ENCODE data around the gene LARP6. TPM values are rescaled to one million over a fixed set of nuclear protein-coding genes. Genes with fewer than 3 reads are reported as not detected.

LARP6 gene
- total RNA-seq, 1 experiment from 2014 or later: 35.9 TPM

DNA sequence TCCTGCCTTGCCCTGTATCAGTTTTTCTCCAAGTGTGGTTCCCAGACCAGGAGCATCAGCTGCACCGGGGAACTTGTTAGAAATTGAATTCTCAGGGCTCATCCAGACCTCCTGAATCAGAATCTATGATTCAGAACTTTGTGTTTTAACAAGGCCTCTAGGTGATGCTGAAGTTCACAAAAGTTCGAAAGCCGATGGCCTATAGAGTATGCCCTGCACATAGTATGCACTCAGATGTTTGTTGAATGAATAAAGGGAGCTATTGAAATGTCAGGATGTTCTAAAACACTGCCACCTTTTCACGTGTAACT is 664 bp upstream of the LARP6 start:
- POLR2A ChIA-PET: interaction anchor here (1.0 to 2.7 kb wide), 3 partner anchors 12 to 21 kb away, joined by 3 to 8 read pairs (median 7); no protein-coding TSS in a partner anchor
- H3K27me3 ChIP-seq (ENCODE audit: insufficient read depth, low read length): no peaks in the 10 kb centered on the region
- CTCF ChIA-PET: interaction anchor here (1.3 to 1.4 kb wide), 2 partner anchors 9 to 20 kb away, joined by 3 to 6 read pairs; no protein-coding TSS in a partner anchor
- H3K9me3 ChIP-seq (ENCODE audit: control insufficient read depth in 1 of 2, insufficient read depth in 1 of 2, low read depth in 1 of 2, low read length in 2 of 2): no peaks in the 10 kb centered on the region
- RAD21 ChIA-PET (ENCODE audit: low non-redundant PET in 1 of 2, low total read pairs in 2 of 2, uncharacterized antibody in 2 of 2, unreplicated experiment in 2 of 2): no interaction called here
- H2AFZ ChIP-seq (ENCODE audit: low read depth, low read length, poor library complexity, severe bottlenecking): peak overlapping the region; percentile 89
- H4K20me1 ChIP-seq (ENCODE audit: insufficient read depth): no peaks in the 10 kb centered on the region
- H3K9me2 ChIP-seq (ENCODE audit: insufficient read depth): no peaks in the 10 kb centered on the region
- TF ChIP-seq TCF7L2 (IDR thresholded peaks at IDR 0.05; ENCODE audit: borderline replicate concordance, extremely low read depth, insufficient read depth, insufficient read length) (no peak), RAD21 (IDR thresholded peaks at IDR 0.05; ENCODE audit: low read depth) (peak; percentile 47)
- TF ChIP-seq, protein P1, sequence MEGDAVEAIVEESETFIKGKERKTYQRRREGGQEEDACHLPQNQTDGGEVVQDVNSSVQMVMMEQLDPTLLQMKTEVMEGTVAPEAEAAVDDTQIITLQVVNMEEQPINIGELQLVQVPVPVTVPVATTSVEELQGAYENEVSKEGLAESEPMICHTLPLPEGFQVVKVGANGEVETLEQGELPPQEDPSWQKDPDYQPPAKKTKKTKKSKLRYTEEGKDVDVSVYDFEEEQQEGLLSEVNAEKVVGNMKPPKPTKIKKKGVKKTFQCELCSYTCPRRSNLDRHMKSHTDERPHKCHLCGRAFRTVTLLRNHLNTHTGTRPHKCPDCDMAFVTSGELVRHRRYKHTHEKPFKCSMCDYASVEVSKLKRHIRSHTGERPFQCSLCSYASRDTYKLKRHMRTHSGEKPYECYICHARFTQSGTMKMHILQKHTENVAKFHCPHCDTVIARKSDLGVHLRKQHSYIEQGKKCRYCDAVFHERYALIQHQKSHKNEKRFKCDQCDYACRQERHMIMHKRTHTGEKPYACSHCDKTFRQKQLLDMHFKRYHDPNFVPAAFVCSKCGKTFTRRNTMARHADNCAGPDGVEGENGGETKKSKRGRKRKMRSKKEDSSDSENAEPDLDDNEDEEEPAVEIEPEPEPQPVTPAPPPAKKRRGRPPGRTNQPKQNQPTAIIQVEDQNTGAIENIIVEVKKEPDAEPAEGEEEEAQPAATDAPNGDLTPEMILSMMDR (IDR thresholded peaks at IDR 0.05 in 2 of 3, conservative IDR thresholded peaks at IDR 0.05 in 1 of 3; ENCODE audit: borderline replicate concordance in 1 of 3, insufficient read depth in 1 of 3, low read depth in 2 of 3, low read length in 2 of 3): peak in 1 of 3 experiments; percentile 9; a peak in 1 of 6 replicates
- no peaks in the 10 kb centered on the region for H3K79me2 ChIP-seq (ENCODE audit: insufficient read depth, low read length)
- peaks cover 4 to 22% of the 10 kb centered on the region in 2 experiments; a peak in 2 of 4 replicates for H3K4me1 ChIP-seq (ENCODE audit: control insufficient read depth in 1 of 2, insufficient read depth in 2 of 2, low read length in 2 of 2)
- intact Hi-C loops (cut with micrococcal nuclease): no loop called here
- 0 out of 4 replicates have a peak, but pooled peaks cover 0 to 2% of the 10 kb centered on the region in 2 experiments for H3K36me3 ChIP-seq (ENCODE audit: control insufficient read depth in 1 of 2, insufficient read depth in 2 of 2, low read length in 2 of 2)
- H3K9ac ChIP-seq (ENCODE audit: low read length): peak overlapping the region; percentile 70
- ATAC-seq (peak; percentile 33), DNase-seq (ENCODE audit: low read depth, low spot score) (no peak)
- peak overlapping the region; percentile 55; the same call in 1 of the 2 replicates for H3K27ac ChIP-seq (ENCODE audit: low read depth, low read length)
- H3K4me3 ChIP-seq (replicated peaks in 1 of 2; ENCODE audit: low read depth in 1 of 2, low read length in 2 of 2): peak overlapping the region; percentile 62 to 69
- H3K4me2 ChIP-seq (ENCODE audit: low read length): peak overlapping the region; percentile 95
- BruUV-seq (replicated peaks): TSS peak; percentile 31

DNA sequence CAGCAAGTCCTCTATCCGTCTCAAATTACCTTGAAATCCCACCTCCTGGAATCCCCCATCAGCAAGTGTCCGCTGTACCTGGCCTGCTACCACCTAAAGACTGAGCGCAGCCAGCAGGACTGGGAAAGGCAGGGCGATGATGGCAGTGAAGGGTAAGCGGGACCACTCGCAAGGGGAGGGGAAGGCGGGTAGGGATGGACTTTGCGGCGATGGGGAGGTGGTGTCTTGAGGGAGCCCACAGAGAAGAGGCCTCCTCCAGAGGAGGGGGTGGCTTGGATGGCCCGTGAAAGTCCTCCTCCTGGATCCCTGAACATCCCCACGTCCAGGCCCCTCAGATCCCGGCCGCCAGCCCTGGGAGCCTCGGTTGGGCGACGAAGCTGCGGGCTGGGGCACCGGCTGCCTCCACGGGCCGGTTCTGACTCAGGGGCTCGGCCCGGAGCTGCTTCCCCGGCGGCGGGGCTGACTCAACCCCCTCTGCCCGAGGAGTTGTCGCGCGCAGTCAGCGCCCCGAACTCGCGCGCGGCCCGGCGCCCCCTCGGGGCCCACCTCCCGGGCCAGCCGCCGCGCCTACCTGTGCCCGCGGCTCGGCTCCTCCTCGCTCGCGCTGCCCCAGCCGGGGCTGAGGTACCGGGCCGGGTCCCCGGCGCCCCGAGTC is 512 bp downstream of the LARP6 start:
- Histone ChIP-seq H3K9ac (ENCODE audit: low read length) (peak overlapping the region; percentile 70), H3K4me2 (ENCODE audit: low read length) (peak overlapping the region; percentile 95), H3K9me2 (ENCODE audit: insufficient read depth) (no peaks in the 10 kb centered on the region), H3K79me2 (ENCODE audit: insufficient read depth, low read length) (no peaks in the 10 kb centered on the region), H3K27ac (ENCODE audit: low read depth, low read length) (peak overlapping the region; percentile 55; the same call in 1 of the 2 replicates), H2AFZ (ENCODE audit: low read depth, low read length, poor library complexity, severe bottlenecking) (no peak overlapping the region), H3K27me3 (ENCODE audit: insufficient read depth, low read length) (no peaks in the 10 kb centered on the region), H4K20me1 (ENCODE audit: insufficient read depth) (no peaks in the 10 kb centered on the region), H3K4me1 (ENCODE audit: control insufficient read depth in 1 of 2, insufficient read depth in 2 of 2, low read length in 2 of 2) (peaks cover 4 to 22% of the 10 kb centered on the region in 2 experiments; a peak in 2 of 4 replicates), H3K9me3 (ENCODE audit: control insufficient read depth in 1 of 2, insufficient read depth in 1 of 2, low read depth in 1 of 2, low read length in 2 of 2) (no peaks in the 10 kb centered on the region), H3K36me3 (ENCODE audit: control insufficient read depth in 1 of 2, insufficient read depth in 2 of 2, low read length in 2 of 2) (0 out of 4 replicates have a peak, but pooled peaks cover 0 to 2% of the 10 kb centered on the region in 2 experiments), H3K4me3 (replicated peaks in 1 of 2; ENCODE audit: low read depth in 1 of 2, low read length in 2 of 2) (peak overlapping the region; percentile 62 to 69)
- ATAC-seq: peak; percentile 68
- no peak for TF ChIP-seq ELF1 (IDR thresholded peaks at IDR 0.05; ENCODE audit: borderline replicate concordance, low read depth)
- ChIA-PET POLR2A (interaction anchor here (1.0 to 2.7 kb wide), 3 partner anchors 11 to 22 kb away, joined by 3 to 8 read pairs (median 7); no protein-coding TSS in a partner anchor), RAD21 (ENCODE audit: low non-redundant PET in 1 of 2, low total read pairs in 2 of 2, uncharacterized antibody in 2 of 2, unreplicated experiment in 2 of 2) (no interaction called here), CTCF (interaction anchor here (2.1 kb wide), 1 partner anchor 29 kb away, joined by 5 read pairs; no protein-coding TSS in a partner anchor)
- no peak for DNase-seq (ENCODE audit: low read depth, low spot score)
- intact Hi-C loops (cut with micrococcal nuclease): no loop called here
- no TSS peak for BruUV-seq (replicated peaks)

Data from HCT116 (cell line).